IMR-90 (cell line): ENCODE measurements around the gene CHN1. TPM values are rescaled to one million over a fixed set of nuclear protein-coding genes. Genes with fewer than 3 reads are reported as not detected.

Experiments used
- ATAC-seq: fragments of 200-7000 bp; cut with Tn5 transposase; 2 replicates; pipeline ENCODE4 v1.9.1; 2020; ENCODE audit warnings: low read depth, mild to moderate bottlenecking, moderate library complexity
- BruUV-seq: library from RNA; stranded (reverse); fragments of 400-500 nt; replicated peaks from 2 replicates; lab custom pipeline; 2021; lab: Mats Ljungman, UMichigan
- CTCF ChIA-PET: fragments of 300-600 bp; formaldehyde crosslinking; extraction: SDS; loops from one replicate; lab custom pipeline; 2021; ENCODE audit warnings: antibody characterized with exemption; lab: Yijun Ruan, JAX
- POLR2A ChIA-PET: fragments of 300-600 bp; sonication (Branson Sonifier 250); formaldehyde crosslinking; loops from one replicate; lab custom pipeline; 2022; ENCODE audit warnings: antibody characterized with exemption; ENCODE audit not compliant: unreplicated experiment; lab: Charles Lee
- DNase-seq: peaks from one replicate; pipeline ENCODE4 v3.0.0; 2013
- H2AFZ ChIP-seq: replicated peaks from 2 replicates; pipeline ENCODE3; 2013; ENCODE audit warnings: low read length, mild to moderate bottlenecking; ENCODE audit not compliant: poor library complexity
- H2AK5ac ChIP-seq: 2 replicates; pipeline ENCODE4 v1.6.1; 2013; ENCODE audit warnings: low read depth, low read length, inconsistent platforms
- H2AK9ac ChIP-seq: replicated peaks from 2 replicates; pipeline ENCODE3; 2013; ENCODE audit warnings: mild to moderate bottlenecking, low read depth, low read length, moderate library complexity; ENCODE audit not compliant: poor library complexity
- H2BK120ac ChIP-seq: 2 replicates; pipeline ENCODE4 v1.6.1; 2013; ENCODE audit warnings: low read depth, low read length, inconsistent platforms
- H2BK15ac ChIP-seq: 3 replicates; pipeline ENCODE4 v1.6.1; 2013; ENCODE audit warnings: low read depth, low read length, inconsistent platforms
- H2BK20ac ChIP-seq: 2 replicates; pipeline ENCODE4 v1.6.1; 2013; ENCODE audit warnings: low read depth, mild to moderate bottlenecking, inconsistent platforms, low read length, moderate library complexity
- H2BK5ac ChIP-seq: 2 replicates; pipeline ENCODE4 v1.6.1; 2013; ENCODE audit warnings: mild to moderate bottlenecking, low read depth, low read length, inconsistent platforms; ENCODE audit not compliant: poor library complexity, severe bottlenecking
- H3K14ac ChIP-seq: replicated peaks from 2 replicates; pipeline ENCODE4 v1.6.1; 2013; ENCODE audit warnings: low read depth, low read length, inconsistent platforms
- H3K18ac ChIP-seq: 2 replicates; pipeline ENCODE4 v1.6.1; 2013; ENCODE audit warnings: low read depth, low read length, control low read depth
- H3K23ac ChIP-seq: 2 replicates; pipeline ENCODE4 v1.6.1; 2013; ENCODE audit warnings: low read depth, low read length, inconsistent platforms
- H3K27ac ChIP-seq: 2 replicates; pipeline ENCODE4 v1.5.1; 2013; ENCODE audit warnings: mild to moderate bottlenecking, control low read depth, low read length; ENCODE audit not compliant: insufficient read depth
- H3K27me3 ChIP-seq: 2 replicates; pipeline ENCODE4 v1.6.1; 2013; ENCODE audit warnings: low read length; ENCODE audit not compliant: control insufficient read depth, insufficient read depth
- H3K36me3 ChIP-seq: 2 replicates; pipeline ENCODE4 v1.6.1; 2013; ENCODE audit warnings: low read length, mixed read lengths; ENCODE audit not compliant: control insufficient read depth, insufficient read depth
- H3K4ac ChIP-seq: 2 replicates; pipeline ENCODE4 v1.6.1; 2013; ENCODE audit warnings: low read depth, low read length, inconsistent platforms
- H3K4me1 ChIP-seq: 2 replicates; pipeline ENCODE4 v1.6.1; 2013; ENCODE audit warnings: low read length, mixed read lengths; ENCODE audit not compliant: control insufficient read depth, insufficient read depth
- H3K4me2 ChIP-seq: 2 replicates; pipeline ENCODE4 v1.6.1; 2013; ENCODE audit warnings: low read depth, mild to moderate bottlenecking, control low read depth, low read length, moderate library complexity
- H3K4me3 ChIP-seq: 2 replicates; pipeline ENCODE4 v1.5.1; 2013; ENCODE audit warnings: low read depth, mild to moderate bottlenecking, control low read depth, low read length, moderate library complexity; ENCODE audit not compliant: insufficient read depth
- H3K56ac ChIP-seq: 2 replicates; pipeline ENCODE4 v1.6.1; 2013; ENCODE audit warnings: low read length, inconsistent platforms; ENCODE audit not compliant: insufficient read depth; ENCODE audit errors: extremely low read depth
- H3K79me1 ChIP-seq, 2 experiments: 2 replicates each; pipeline ENCODE4 v1.6.1; 2013; ENCODE audit warnings: low read length in 2 of 2, inconsistent platforms in 1 of 2, low read depth in 1 of 2
- H3K9ac ChIP-seq: 2 replicates; pipeline ENCODE4 v1.6.1; 2013; ENCODE audit warnings: low read depth, low read length, control low read depth
- H3K9me1 ChIP-seq: 2 replicates; pipeline ENCODE4 v1.6.1; 2013; ENCODE audit warnings: low read length, inconsistent platforms; ENCODE audit not compliant: insufficient read depth
- H3K9me3 ChIP-seq: 2 replicates; pipeline ENCODE4 v1.6.1; 2013; ENCODE audit warnings: low read length; ENCODE audit not compliant: control insufficient read depth, insufficient read depth
- H4K20me1 ChIP-seq: 2 replicates; pipeline ENCODE4 v1.6.1; 2013; ENCODE audit warnings: low read length, inconsistent platforms; ENCODE audit not compliant: insufficient read depth
- H4K5ac ChIP-seq: 2 replicates; pipeline ENCODE4 v1.6.1; 2013; ENCODE audit warnings: mild to moderate bottlenecking, low read depth, low read length, control low read depth
- H4K8ac ChIP-seq, 2 experiments: 2 replicates each; pipeline ENCODE4 v1.6.1; 2013; ENCODE audit warnings: low read depth in 2 of 2, low read length in 2 of 2, control low read depth in 1 of 2, inconsistent platforms in 1 of 2
- H4K91ac ChIP-seq: 2 replicates; pipeline ENCODE4 v1.6.1; 2013; ENCODE audit warnings: low read depth, low read length, inconsistent platforms; ENCODE audit not compliant: insufficient read depth
- BHLHE40 ChIP-seq: fragments of 150-350 bp; IDR thresholded peaks from 2 replicates; pipeline ENCODE4 v1.6.1; 2016; ENCODE audit warnings: mild to moderate bottlenecking, low read depth, low read length
- CEBPB ChIP-seq: IDR thresholded peaks from 2 replicates; pipeline ENCODE4 v1.6.1; 2012; ENCODE audit warnings: low read depth, low read length, improper control_type of control experiment
- CHD1 ChIP-seq: IDR thresholded peaks from 2 replicates; pipeline ENCODE4 v1.6.1; 2012; ENCODE audit warnings: low read depth, low read length, improper control_type of control experiment
- FOS ChIP-seq: fragments of 150-350 bp; IDR thresholded peaks from 2 replicates; pipeline ENCODE4 v1.6.1; 2016; ENCODE audit warnings: low read depth, low read length
- MAFK ChIP-seq: IDR thresholded peaks from 2 replicates; pipeline ENCODE4 v1.6.1; 2012; ENCODE audit warnings: low read depth, low read length, improper control_type of control experiment
- MAZ ChIP-seq: IDR thresholded peaks from 2 replicates; pipeline ENCODE4 v1.6.1; 2012; ENCODE audit warnings: low read depth, mild to moderate bottlenecking, low read length, improper control_type of control experiment, moderate library complexity, borderline replicate concordance
- MXI1 ChIP-seq: IDR thresholded peaks from 2 replicates; pipeline ENCODE4 v1.6.1; 2012; ENCODE audit warnings: low read depth, mild to moderate bottlenecking, low read length, moderate library complexity, borderline replicate concordance
- NFE2L2 ChIP-seq: fragments of 150-350 bp; IDR thresholded peaks from 2 replicates; pipeline ENCODE4 v1.6.1; 2016; ENCODE audit warnings: low read depth, mild to moderate bottlenecking, low read length
- POLR2A ChIP-seq: IDR thresholded peaks from 2 replicates; pipeline ENCODE4 v1.6.1; 2012; ENCODE audit warnings: mild to moderate bottlenecking, low read depth, low read length
- RAD21 ChIP-seq: IDR thresholded peaks from 2 replicates; pipeline ENCODE4 v1.6.1; 2012; ENCODE audit warnings: low read length, improper control_type of control experiment
- RCOR1 ChIP-seq: IDR thresholded peaks from 2 replicates; pipeline ENCODE4 v1.6.1; 2012; ENCODE audit warnings: mild to moderate bottlenecking, low read length, improper control_type of control experiment; ENCODE audit not compliant: insufficient replicate concordance
- RFX5 ChIP-seq: IDR thresholded peaks from 2 replicates; pipeline ENCODE4 v1.8.0; 2012; ENCODE audit warnings: low read depth, mild to moderate bottlenecking, low read length, moderate library complexity
- SMC3 ChIP-seq: fragments of 150-350 bp; IDR thresholded peaks from 2 replicates; pipeline ENCODE4 v1.6.1; 2016; ENCODE audit warnings: low read depth, mild to moderate bottlenecking, antibody characterized with exemption, low read length, moderate library complexity
- USF2 ChIP-seq: fragments of 150-350 bp; IDR thresholded peaks from 2 replicates; pipeline ENCODE4 v1.6.1; 2017; ENCODE audit warnings: mild to moderate bottlenecking, antibody characterized with exemption, low read length, low read depth
- WGBS, 2 experiments: methylation state at CpG; one replicate each; pipeline versions ENCODE4 v1.1.5 to v1.1.7; 2013; ENCODE audit warnings: missing lambda C conversion rate in 2 of 2; ENCODE audit not compliant: insufficient read length in 1 of 2; ENCODE audit errors: extremely low coverage in 2 of 2; 5-methylcytosine and 5-hydroxymethylcytosine counted together
- dilution Hi-C: fragments of 300-500 bp; cut with HindIII; formaldehyde crosslinking; loops from one replicate; pipeline ENCODE4 v1.14.3; 2018; ENCODE audit warnings: low sequenced_read_pairs; ENCODE audit not compliant: unreplicated experiment
- in situ Hi-C: fragments of 300-500 bp; cut with MboI; formaldehyde crosslinking; loops from 3 replicates; pipeline ENCODE4 v1.14.3; 2019; ENCODE audit warnings: low sequenced_read_pairs, inconsistent platforms, mixed read lengths
- intact Hi-C: fragments of 100-400 bp; cut with micrococcal nuclease; formaldehyde crosslinking; loops from 2 replicates; pipeline ENCODE4 v1.10.0; 2022
- polyA plus RNA-seq, 3 experiments: library from polyadenylated mRNA; depleted of rRNA; stranded (reverse); fragments of >200 nt; gene quantifications; 2 replicates each; pipeline ENCODE4 v1.2.3, GENCODE V29; 2012; ENCODE audit warnings: low replicate concordance in 1 of 3
- total RNA-seq: library from RNA; depleted of rRNA; stranded (reverse); fragments of >200 nt; gene quantifications from 2 replicates; pipeline ENCODE4 v1.2.3, GENCODE V29; 2012
- TF ChIP-seq, protein P1 (sequence below): conservative IDR thresholded peaks from 2 replicates; pipeline ENCODE4 v1.5.1; 2012; ENCODE audit warnings: mild to moderate bottlenecking, low read depth, low read length, improper control_type of control experiment
- TF ChIP-seq, protein P2 (sequence below): fragments of 150-350 bp; IDR thresholded peaks from 2 replicates; pipeline ENCODE4 v1.6.1; 2016; ENCODE audit warnings: low read depth, mild to moderate bottlenecking, low read length, moderate library complexity, borderline replicate concordance

CHN1 gene
- total and polyA plus RNA-seq, 2 of the 4 experiments (the other 2 are of a cell fraction), result 58.4 to 66.9 TPM

DNA sequence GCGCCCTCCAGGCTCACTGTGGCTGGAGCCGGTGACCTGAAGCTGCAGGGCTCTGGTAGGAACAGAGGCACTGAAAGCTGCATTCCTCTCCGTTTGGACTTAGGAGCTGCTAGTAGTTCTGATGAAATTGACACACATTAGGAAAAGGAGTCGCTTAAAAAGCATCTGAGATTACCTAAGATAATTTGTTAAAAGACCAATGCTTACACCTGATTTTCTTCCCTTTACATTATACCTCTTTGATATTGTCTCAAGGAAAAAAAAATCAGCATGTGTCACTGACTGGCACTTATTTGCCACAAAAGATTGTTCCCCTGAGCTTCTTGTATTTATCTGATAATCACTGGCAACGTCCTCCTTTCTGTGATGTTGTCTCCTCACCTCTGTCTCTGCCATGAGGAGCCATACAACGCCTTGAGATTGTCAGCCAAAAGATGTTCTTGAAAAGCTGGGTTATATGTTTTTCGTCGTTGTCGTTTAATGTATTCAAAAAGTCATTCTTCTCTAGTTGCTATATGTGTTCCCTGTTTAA lies 618 bp upstream of the CHN1 start:
- Histone ChIP-seq H3K4me3 (peak overlapping the region; percentile 66), H3K27me3 (peaks cover 24% of the 10 kb centered on the region), H3K4me1 (no peaks in the 10 kb centered on the region), H4K5ac (no peak overlapping the region), H2BK5ac (no peak overlapping the region), H4K91ac (no peak overlapping the region), H2AFZ (peak overlapping the region; percentile 96), H3K23ac (no peak overlapping the region; the same call in 1 of the 2 replicates), H3K4me2 (peak overlapping the region; percentile 91), H4K20me1 (no peaks in the 10 kb centered on the region), H2AK5ac (no peak overlapping the region), H3K14ac (no peak overlapping the region), H3K18ac (no peak overlapping the region), H3K56ac (no peak overlapping the region), H3K36me3 (no peaks in the 10 kb centered on the region), H2BK20ac (no peak overlapping the region), H3K9ac (0 out of 2 replicates have a peak overlapping the region, but pooled peaks have one; percentile 1), H3K9me3 (no peaks in the 10 kb centered on the region), H2BK120ac (no peak overlapping the region), H2BK15ac (no peak overlapping the region), H3K79me1 (no peaks in the 10 kb centered on the region), H3K9me1 (no peaks in the 10 kb centered on the region), H2AK9ac (no peak overlapping the region), H3K4ac (no peak overlapping the region), H3K27ac (no peak overlapping the region), H4K8ac (no peak overlapping the region)
- DNase-seq (peak; percentile 12), ATAC-seq (peak; percentile 28)
- POLR2A ChIA-PET, result no interaction called here
- CTCF ChIA-PET, result interaction anchor here (0.8 kb wide), 1 partner anchor 10 kb away, joined by 3 read pairs; no protein-coding TSS in a partner anchor
- no TSS peak for BruUV-seq
- intact Hi-C loops (loop anchor here (5.0 kb wide), 2 partner anchors 72 to 303 kb away; no protein-coding TSS in a partner anchor), in situ Hi-C loops (no loop called here), dilution Hi-C loops (no loop called here)
- 14% methylated on average over 4 of the region's 9 CpGs; no CpG with 5 or more reads in 1 of the 2 experiments for WGBS, 2 experiments
- TF ChIP-seq FOS, result no peak
- no peak for TF ChIP-seq MXI1
- no peak for TF ChIP-seq RFX5
- TF ChIP-seq MAZ, result no peak
- TF ChIP-seq, protein P1, sequence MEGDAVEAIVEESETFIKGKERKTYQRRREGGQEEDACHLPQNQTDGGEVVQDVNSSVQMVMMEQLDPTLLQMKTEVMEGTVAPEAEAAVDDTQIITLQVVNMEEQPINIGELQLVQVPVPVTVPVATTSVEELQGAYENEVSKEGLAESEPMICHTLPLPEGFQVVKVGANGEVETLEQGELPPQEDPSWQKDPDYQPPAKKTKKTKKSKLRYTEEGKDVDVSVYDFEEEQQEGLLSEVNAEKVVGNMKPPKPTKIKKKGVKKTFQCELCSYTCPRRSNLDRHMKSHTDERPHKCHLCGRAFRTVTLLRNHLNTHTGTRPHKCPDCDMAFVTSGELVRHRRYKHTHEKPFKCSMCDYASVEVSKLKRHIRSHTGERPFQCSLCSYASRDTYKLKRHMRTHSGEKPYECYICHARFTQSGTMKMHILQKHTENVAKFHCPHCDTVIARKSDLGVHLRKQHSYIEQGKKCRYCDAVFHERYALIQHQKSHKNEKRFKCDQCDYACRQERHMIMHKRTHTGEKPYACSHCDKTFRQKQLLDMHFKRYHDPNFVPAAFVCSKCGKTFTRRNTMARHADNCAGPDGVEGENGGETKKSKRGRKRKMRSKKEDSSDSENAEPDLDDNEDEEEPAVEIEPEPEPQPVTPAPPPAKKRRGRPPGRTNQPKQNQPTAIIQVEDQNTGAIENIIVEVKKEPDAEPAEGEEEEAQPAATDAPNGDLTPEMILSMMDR, result no peak
- no peak for TF ChIP-seq SMC3
- no peak for TF ChIP-seq NFE2L2
- TF ChIP-seq CHD1, result no peak
- no peak for TF ChIP-seq RAD21
- no peak for TF ChIP-seq RCOR1
- no peak for TF ChIP-seq POLR2A
- TF ChIP-seq CEBPB, result no peak
- no peak for TF ChIP-seq MAFK
- TF ChIP-seq, protein P2, sequence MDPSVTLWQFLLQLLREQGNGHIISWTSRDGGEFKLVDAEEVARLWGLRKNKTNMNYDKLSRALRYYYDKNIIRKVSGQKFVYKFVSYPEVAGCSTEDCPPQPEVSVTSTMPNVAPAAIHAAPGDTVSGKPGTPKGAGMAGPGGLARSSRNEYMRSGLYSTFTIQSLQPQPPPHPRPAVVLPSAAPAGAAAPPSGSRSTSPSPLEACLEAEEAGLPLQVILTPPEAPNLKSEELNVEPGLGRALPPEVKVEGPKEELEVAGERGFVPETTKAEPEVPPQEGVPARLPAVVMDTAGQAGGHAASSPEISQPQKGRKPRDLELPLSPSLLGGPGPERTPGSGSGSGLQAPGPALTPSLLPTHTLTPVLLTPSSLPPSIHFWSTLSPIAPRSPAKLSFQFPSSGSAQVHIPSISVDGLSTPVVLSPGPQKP, result no peak
- no peak for TF ChIP-seq USF2
- TF ChIP-seq BHLHE40, result no peak
